IMR-90 (cell line): ENCODE data around the gene RUNX2. TPM values are rescaled to one million over a fixed set of nuclear protein-coding genes. Genes with fewer than 3 reads are reported as not detected.

Source experiments
- ATAC-seq: fragments of 200-7000 bp; cut with Tn5 transposase; 2 replicates; pipeline ENCODE4 v1.9.1; 2020; ENCODE audit warnings: low read depth, mild to moderate bottlenecking, moderate library complexity
- BruUV-seq: library from RNA; stranded (reverse); fragments of 400-500 nt; replicated peaks from 2 replicates; lab custom pipeline; 2021; lab: Mats Ljungman, UMichigan
- CTCF ChIA-PET: fragments of 300-600 bp; formaldehyde crosslinking; extraction: SDS; loops from one replicate; lab custom pipeline; 2021; ENCODE audit warnings: antibody characterized with exemption; lab: Yijun Ruan, JAX
- POLR2A ChIA-PET: fragments of 300-600 bp; sonication (Branson Sonifier 250); formaldehyde crosslinking; loops from one replicate; lab custom pipeline; 2022; ENCODE audit warnings: antibody characterized with exemption; ENCODE audit not compliant: unreplicated experiment; lab: Charles Lee
- DNase-seq: peaks from one replicate; pipeline ENCODE4 v3.0.0; 2013
- H2AFZ ChIP-seq: replicated peaks from 2 replicates; pipeline ENCODE3; 2013; ENCODE audit warnings: low read length, mild to moderate bottlenecking; ENCODE audit not compliant: poor library complexity
- H2AK5ac ChIP-seq: 2 replicates; pipeline ENCODE4 v1.6.1; 2013; ENCODE audit warnings: low read depth, low read length, inconsistent platforms
- H2AK9ac ChIP-seq: replicated peaks from 2 replicates; pipeline ENCODE3; 2013; ENCODE audit warnings: mild to moderate bottlenecking, low read depth, low read length, moderate library complexity; ENCODE audit not compliant: poor library complexity
- H2BK120ac ChIP-seq: 2 replicates; pipeline ENCODE4 v1.6.1; 2013; ENCODE audit warnings: low read depth, low read length, inconsistent platforms
- H2BK15ac ChIP-seq: 3 replicates; pipeline ENCODE4 v1.6.1; 2013; ENCODE audit warnings: low read depth, low read length, inconsistent platforms
- H2BK20ac ChIP-seq: 2 replicates; pipeline ENCODE4 v1.6.1; 2013; ENCODE audit warnings: low read depth, mild to moderate bottlenecking, inconsistent platforms, low read length, moderate library complexity
- H2BK5ac ChIP-seq: 2 replicates; pipeline ENCODE4 v1.6.1; 2013; ENCODE audit warnings: mild to moderate bottlenecking, low read depth, low read length, inconsistent platforms; ENCODE audit not compliant: poor library complexity, severe bottlenecking
- H3K14ac ChIP-seq: replicated peaks from 2 replicates; pipeline ENCODE4 v1.6.1; 2013; ENCODE audit warnings: low read depth, low read length, inconsistent platforms
- H3K18ac ChIP-seq: 2 replicates; pipeline ENCODE4 v1.6.1; 2013; ENCODE audit warnings: low read depth, low read length, control low read depth
- H3K23ac ChIP-seq: 2 replicates; pipeline ENCODE4 v1.6.1; 2013; ENCODE audit warnings: low read depth, low read length, inconsistent platforms
- H3K27ac ChIP-seq: 2 replicates; pipeline ENCODE4 v1.5.1; 2013; ENCODE audit warnings: mild to moderate bottlenecking, control low read depth, low read length; ENCODE audit not compliant: insufficient read depth
- H3K27me3 ChIP-seq: 2 replicates; pipeline ENCODE4 v1.6.1; 2013; ENCODE audit warnings: low read length; ENCODE audit not compliant: control insufficient read depth, insufficient read depth
- H3K36me3 ChIP-seq: 2 replicates; pipeline ENCODE4 v1.6.1; 2013; ENCODE audit warnings: low read length, mixed read lengths; ENCODE audit not compliant: control insufficient read depth, insufficient read depth
- H3K4ac ChIP-seq: 2 replicates; pipeline ENCODE4 v1.6.1; 2013; ENCODE audit warnings: low read depth, low read length, inconsistent platforms
- H3K4me1 ChIP-seq: 2 replicates; pipeline ENCODE4 v1.6.1; 2013; ENCODE audit warnings: low read length, mixed read lengths; ENCODE audit not compliant: control insufficient read depth, insufficient read depth
- H3K4me2 ChIP-seq: 2 replicates; pipeline ENCODE4 v1.6.1; 2013; ENCODE audit warnings: low read depth, mild to moderate bottlenecking, control low read depth, low read length, moderate library complexity
- H3K4me3 ChIP-seq: 2 replicates; pipeline ENCODE4 v1.5.1; 2013; ENCODE audit warnings: low read depth, mild to moderate bottlenecking, control low read depth, low read length, moderate library complexity; ENCODE audit not compliant: insufficient read depth
- H3K56ac ChIP-seq: 2 replicates; pipeline ENCODE4 v1.6.1; 2013; ENCODE audit warnings: low read length, inconsistent platforms; ENCODE audit not compliant: insufficient read depth; ENCODE audit errors: extremely low read depth
- H3K79me1 ChIP-seq, 2 experiments: 2 replicates each; pipeline ENCODE4 v1.6.1; 2013; ENCODE audit warnings: low read length in 2 of 2, inconsistent platforms in 1 of 2, low read depth in 1 of 2
- H3K9ac ChIP-seq: 2 replicates; pipeline ENCODE4 v1.6.1; 2013; ENCODE audit warnings: low read depth, low read length, control low read depth
- H3K9me1 ChIP-seq: 2 replicates; pipeline ENCODE4 v1.6.1; 2013; ENCODE audit warnings: low read length, inconsistent platforms; ENCODE audit not compliant: insufficient read depth
- H3K9me3 ChIP-seq: 2 replicates; pipeline ENCODE4 v1.6.1; 2013; ENCODE audit warnings: low read length; ENCODE audit not compliant: control insufficient read depth, insufficient read depth
- H4K20me1 ChIP-seq: 2 replicates; pipeline ENCODE4 v1.6.1; 2013; ENCODE audit warnings: low read length, inconsistent platforms; ENCODE audit not compliant: insufficient read depth
- H4K5ac ChIP-seq: 2 replicates; pipeline ENCODE4 v1.6.1; 2013; ENCODE audit warnings: mild to moderate bottlenecking, low read depth, low read length, control low read depth
- H4K8ac ChIP-seq, 2 experiments: 2 replicates each; pipeline ENCODE4 v1.6.1; 2013; ENCODE audit warnings: low read depth in 2 of 2, low read length in 2 of 2, control low read depth in 1 of 2, inconsistent platforms in 1 of 2
- H4K91ac ChIP-seq: 2 replicates; pipeline ENCODE4 v1.6.1; 2013; ENCODE audit warnings: low read depth, low read length, inconsistent platforms; ENCODE audit not compliant: insufficient read depth
- CHD1 ChIP-seq: IDR thresholded peaks from 2 replicates; pipeline ENCODE4 v1.6.1; 2012; ENCODE audit warnings: low read depth, low read length, improper control_type of control experiment
- ELK1 ChIP-seq: fragments of 150-350 bp; IDR thresholded peaks from 2 replicates; pipeline ENCODE4 v1.6.1; 2016; ENCODE audit warnings: low read depth, mild to moderate bottlenecking, low read length, moderate library complexity, borderline replicate concordance
- FOS ChIP-seq: fragments of 150-350 bp; IDR thresholded peaks from 2 replicates; pipeline ENCODE4 v1.6.1; 2016; ENCODE audit warnings: low read depth, low read length
- MAFK ChIP-seq: IDR thresholded peaks from 2 replicates; pipeline ENCODE4 v1.6.1; 2012; ENCODE audit warnings: low read depth, low read length, improper control_type of control experiment
- MXI1 ChIP-seq: IDR thresholded peaks from 2 replicates; pipeline ENCODE4 v1.6.1; 2012; ENCODE audit warnings: low read depth, mild to moderate bottlenecking, low read length, moderate library complexity, borderline replicate concordance
- NFE2L2 ChIP-seq: fragments of 150-350 bp; IDR thresholded peaks from 2 replicates; pipeline ENCODE4 v1.6.1; 2016; ENCODE audit warnings: low read depth, mild to moderate bottlenecking, low read length
- POLR2A ChIP-seq: IDR thresholded peaks from 2 replicates; pipeline ENCODE4 v1.6.1; 2012; ENCODE audit warnings: mild to moderate bottlenecking, low read depth, low read length
- RAD21 ChIP-seq: IDR thresholded peaks from 2 replicates; pipeline ENCODE4 v1.6.1; 2012; ENCODE audit warnings: low read length, improper control_type of control experiment
- RCOR1 ChIP-seq: IDR thresholded peaks from 2 replicates; pipeline ENCODE4 v1.6.1; 2012; ENCODE audit warnings: mild to moderate bottlenecking, low read length, improper control_type of control experiment; ENCODE audit not compliant: insufficient replicate concordance
- RFX5 ChIP-seq: IDR thresholded peaks from 2 replicates; pipeline ENCODE4 v1.8.0; 2012; ENCODE audit warnings: low read depth, mild to moderate bottlenecking, low read length, moderate library complexity
- SMC3 ChIP-seq: fragments of 150-350 bp; IDR thresholded peaks from 2 replicates; pipeline ENCODE4 v1.6.1; 2016; ENCODE audit warnings: low read depth, mild to moderate bottlenecking, antibody characterized with exemption, low read length, moderate library complexity
- USF2 ChIP-seq: fragments of 150-350 bp; IDR thresholded peaks from 2 replicates; pipeline ENCODE4 v1.6.1; 2017; ENCODE audit warnings: mild to moderate bottlenecking, antibody characterized with exemption, low read length, low read depth
- WGBS, 2 experiments: methylation state at CpG; one replicate each; pipeline versions ENCODE4 v1.1.5 to v1.1.7; 2013; ENCODE audit warnings: missing lambda C conversion rate in 2 of 2; ENCODE audit not compliant: insufficient read length in 1 of 2; ENCODE audit errors: extremely low coverage in 2 of 2; 5-methylcytosine and 5-hydroxymethylcytosine counted together
- dilution Hi-C: fragments of 300-500 bp; cut with HindIII; formaldehyde crosslinking; loops from one replicate; pipeline ENCODE4 v1.14.3; 2018; ENCODE audit warnings: low sequenced_read_pairs; ENCODE audit not compliant: unreplicated experiment
- in situ Hi-C: fragments of 300-500 bp; cut with MboI; formaldehyde crosslinking; loops from 3 replicates; pipeline ENCODE4 v1.14.3; 2019; ENCODE audit warnings: low sequenced_read_pairs, inconsistent platforms, mixed read lengths
- intact Hi-C: fragments of 100-400 bp; cut with micrococcal nuclease; formaldehyde crosslinking; loops from 2 replicates; pipeline ENCODE4 v1.10.0; 2022
- polyA plus RNA-seq, 3 experiments: library from polyadenylated mRNA; depleted of rRNA; stranded (reverse); fragments of >200 nt; gene quantifications; 2 replicates each; pipeline ENCODE4 v1.2.3, GENCODE V29; 2012; ENCODE audit warnings: low replicate concordance in 1 of 3
- total RNA-seq: library from RNA; depleted of rRNA; stranded (reverse); fragments of >200 nt; gene quantifications from 2 replicates; pipeline ENCODE4 v1.2.3, GENCODE V29; 2012

The RUNX2 gene
- total and polyA plus RNA-seq, 2 of the 4 experiments (the other 2 are of a cell fraction): 2.3 to 4.7 TPM

- TF ChIP-seq FOS: no peak
Measured at GRCh38 chr6:45378334-45378926, 50.3 kb downstream of the RUNX2 start (continued).

GRCh38 chr6:45382391-45382790 is 54.3 kb downstream of the RUNX2 start:
- 92% methylated on average over 2 of the region's 2 CpGs; no CpG with 5 or more reads in 1 of the 2 experiments for WGBS, 2 experiments
- H3K18ac ChIP-seq: no peak overlapping the region
- no peak overlapping the region for H2AK9ac ChIP-seq
- H3K4me2 ChIP-seq: no peak overlapping the region
- H2BK20ac ChIP-seq: no peak overlapping the region
- no peak overlapping the region for H4K5ac ChIP-seq
- TF ChIP-seq RAD21 (no peak), SMC3 (no peak), USF2 (no peak), ELK1 (no peak), RFX5 (no peak), CHD1 (no peak), RCOR1 (no peak), POLR2A (no peak), MXI1 (no peak), MAFK (no peak), NFE2L2 (no peak)
- H3K56ac ChIP-seq: no peak overlapping the region
- no peak overlapping the region for H4K91ac ChIP-seq
- no peaks in the 10 kb centered on the region for H3K27me3 ChIP-seq
- no peak overlapping the region for H2BK15ac ChIP-seq
- no peak overlapping the region for H3K4ac ChIP-seq
- no peaks in the 10 kb centered on the region; a peak in 1 of 4 replicates for H3K79me1 ChIP-seq
- no peak overlapping the region for H2BK5ac ChIP-seq
- no peak overlapping the region for H2AFZ ChIP-seq
- H4K8ac ChIP-seq: no peak overlapping the region
- H3K4me3 ChIP-seq: no peak overlapping the region
- H3K23ac ChIP-seq: no peak overlapping the region
- H3K36me3 ChIP-seq: no peaks in the 10 kb centered on the region
- ATAC-seq (no peak), DNase-seq (no peak)
- H3K9ac ChIP-seq: no peak overlapping the region
- dilution Hi-C loops (no loop called here), intact Hi-C loops (no loop called here), in situ Hi-C loops (no loop called here)
- peaks cover 3% of the 10 kb centered on the region for H3K4me1 ChIP-seq
- no peaks in the 10 kb centered on the region for H4K20me1 ChIP-seq
- H3K27ac ChIP-seq: no peak overlapping the region
- POLR2A ChIA-PET: no interaction called here
- no peaks in the 10 kb centered on the region for H3K9me1 ChIP-seq
- no peaks in the 10 kb centered on the region for H3K9me3 ChIP-seq
- H3K14ac ChIP-seq: no peak overlapping the region
- no peak overlapping the region for H2AK5ac ChIP-seq
- no TSS peak for BruUV-seq
- CTCF ChIA-PET: interaction anchor here (0.5 kb wide), 1 partner anchor 523 kb away, joined by 3 read pairs; no protein-coding TSS in a partner anchor
- no peak overlapping the region for H2BK120ac ChIP-seq
